22Rv1 (cell line): Measurements from ENCODE around the gene CXCR6.

ENCODE experiments used
- CTCF ChIP-seq: fragments of 450-650 bp; IDR thresholded peaks from 2 replicates; pipeline ENCODE4 v1.5.1; 2017; ENCODE audit warnings: mild to moderate bottlenecking
- ZFX ChIP-seq: fragments of 450-650 bp; IDR thresholded peaks from 2 replicates; pipeline ENCODE4 v1.6.1; 2017; ENCODE audit warnings: antibody characterized with exemption, borderline replicate concordance

GRCh38 chr3:45955017-45955647, 11.9 kb downstream of the CXCR6 start:
- no peak for TF ChIP-seq CTCF
- no peak for TF ChIP-seq ZFX
